SK-N-SH (cell line): ENCODE results near the gene WRAP73. TPM values are rescaled to one million over a fixed set of nuclear protein-coding genes. Genes with fewer than 3 reads are reported as not detected.

Experiments used
- CTCF ChIA-PET: fragments of 300-600, 350-600 bp; formaldehyde crosslinking; extraction: SDS; loops from one replicate; lab custom pipeline; 2021; lab: Yijun Ruan, JAX
- POLR2A ChIA-PET: fragments of 350-600 bp; sonication (Branson Sonifier 250); formaldehyde crosslinking; extraction: SDS; loops from one replicate; lab custom pipeline; 2020; ENCODE audit warnings: antibody characterized with exemption, inconsistent platforms; lab: Yijun Ruan, JAX
- DNase-seq: peaks from one replicate; pipeline ENCODE4 v3.0.0; 2012
- H2AFZ ChIP-seq: fragments of 200-600 bp; sonication (generic); 2 replicates; pipeline ENCODE4 v1.8.1; 2016; ENCODE audit warnings: antibody characterized with exemption, mild to moderate bottlenecking, low read depth
- H3F3A ChIP-seq: fragments of 200-600 bp; sonication (generic); replicated peaks from 2 replicates; pipeline ENCODE3; 2016; ENCODE audit warnings: antibody characterized with exemption, mild to moderate bottlenecking; ENCODE audit not compliant: insufficient read depth
- H3K27ac ChIP-seq, 2 experiments: fragments of 200-500 bp in 1 of 2; fragments of 200-600 bp in 1 of 2; sonication (Bioruptor generic) in 1 of 2; sonication (generic), shearing (Covaris generic) in 1 of 2; 2 replicates each; pipeline versions ENCODE4 v1.5.1 to v1.6.1; 2014 to 2016; ENCODE audit warnings: low read depth in 2 of 2, inconsistent platforms in 1 of 2, low read length in 1 of 2, mild to moderate bottlenecking in 1 of 2, mixed read lengths in 1 of 2
- H3K27me3 ChIP-seq: fragments of 200-600 bp; sonication (generic), shearing (Covaris generic); 2 replicates; pipeline ENCODE4 v1.6.1; 2016; ENCODE audit warnings: mixed run types; ENCODE audit not compliant: insufficient read depth
- H3K36me3 ChIP-seq, 2 experiments: fragments of 200-500 bp in 1 of 2; fragments of 200-600 bp in 1 of 2; sonication (Bioruptor generic) in 1 of 2; sonication (generic) in 1 of 2; replicated peaks in 1 of 2; 2 replicates each; pipeline versions ENCODE3 to v1.5.1; 2014 to 2016; ENCODE audit warnings: low read length in 1 of 2, mild to moderate bottlenecking in 1 of 2; ENCODE audit not compliant: insufficient read depth in 2 of 2, control insufficient read depth in 1 of 2
- H3K4me1 ChIP-seq, 2 experiments: fragments of 200-500 bp in 1 of 2; fragments of 200-600 bp in 1 of 2; sonication (Bioruptor generic) in 1 of 2; sonication (generic), shearing (Covaris generic) in 1 of 2; 2 replicates each; pipeline versions ENCODE4 v1.5.1 to v1.6.1; 2014 to 2016; ENCODE audit warnings: low read depth in 1 of 2, low read length in 1 of 2, mixed run types in 1 of 2; ENCODE audit not compliant: insufficient read depth in 2 of 2, control insufficient read depth in 1 of 2
- H3K4me2 ChIP-seq: fragments of 200-600 bp; sonication (generic), shearing (Covaris generic); 2 replicates; pipeline ENCODE4 v1.6.1; 2017; ENCODE audit warnings: mixed run types
- H3K4me3 ChIP-seq, 2 experiments: fragments of 200-500 bp in 1 of 2; fragments of 200-600 bp in 1 of 2; sonication (Bioruptor generic) in 1 of 2; sonication (generic), shearing (Covaris generic) in 1 of 2; 2 replicates each; pipeline versions ENCODE4 v1.5.1 to v1.8.1; 2014 to 2016; ENCODE audit warnings: low read depth in 2 of 2, inconsistent platforms in 1 of 2, low read length in 1 of 2, mild to moderate bottlenecking in 1 of 2, mixed read lengths in 1 of 2, moderate library complexity in 1 of 2
- H3K79me2 ChIP-seq: fragments of 200-600 bp; sonication (generic); 2 replicates; pipeline ENCODE4 v1.8.1; 2017; ENCODE audit warnings: mild to moderate bottlenecking; ENCODE audit not compliant: insufficient read depth
- H3K9ac ChIP-seq: fragments of 200-600 bp; sonication (generic); 2 replicates; pipeline ENCODE4 v1.6.1; 2017; ENCODE audit warnings: mixed run types
- H3K9me2 ChIP-seq: fragments of 200-600 bp; sonication (generic); 2 replicates; pipeline ENCODE4 v1.6.1; 2017; ENCODE audit warnings: mixed run types
- H3K9me3 ChIP-seq: fragments of 200-600 bp; sonication (generic); 2 replicates; pipeline ENCODE4 v1.6.1; 2017; ENCODE audit warnings: mixed run types, mild to moderate bottlenecking, moderate library complexity
- H4K20me1 ChIP-seq: fragments of 200-600 bp; sonication (generic); 2 replicates; pipeline ENCODE4 v1.6.1; 2017; ENCODE audit warnings: mild to moderate bottlenecking, mixed run types; ENCODE audit not compliant: insufficient read depth
- ELF1 ChIP-seq: IDR thresholded peaks from 2 replicates; pipeline ENCODE4 v1.4.0; 2012
- EP300 ChIP-seq, 2 experiments: IDR thresholded peaks; 2 replicates each; pipeline versions ENCODE4 v1.4.0 to v1.6.1; 2012; ENCODE audit warnings: borderline replicate concordance in 1 of 2, low read depth in 1 of 2, low read length in 1 of 2
- EZH2phosphoT487 ChIP-seq: fragments of 200-600 bp; sonication (generic); IDR thresholded peaks from 2 replicates; pipeline ENCODE4 v1.6.1; 2017; ENCODE audit warnings: low read depth, mixed run types, mild to moderate bottlenecking, antibody characterized with exemption, moderate library complexity, borderline replicate concordance
- GABPA ChIP-seq: IDR thresholded peaks from 2 replicates; pipeline ENCODE4 v1.4.0; 2012; ENCODE audit warnings: low read depth, mild to moderate bottlenecking
- GATA2 ChIP-seq: sonication (generic); formaldehyde crosslinking; IDR thresholded peaks from 2 replicates; pipeline ENCODE4 v1.5.0; 2020; ENCODE audit warnings: mild to moderate bottlenecking, missing genetic modification reagents
- JUND ChIP-seq: IDR thresholded peaks from 2 replicates; pipeline ENCODE4 v1.4.0; 2012
- MEF2A ChIP-seq: IDR thresholded peaks from 2 replicates; pipeline ENCODE4 v1.4.0; 2012; ENCODE audit warnings: low read depth, borderline replicate concordance
- MXI1 ChIP-seq: IDR thresholded peaks from 2 replicates; pipeline ENCODE4 v1.6.1; 2012; ENCODE audit warnings: mild to moderate bottlenecking, low read depth, low read length, improper control_type of control experiment
- NFIC ChIP-seq: IDR thresholded peaks from 2 replicates; pipeline ENCODE4 v1.4.0; 2012; ENCODE audit warnings: borderline replicate concordance
- NRF1 ChIP-seq: IDR thresholded peaks from 2 replicates; pipeline ENCODE4 v1.6.1; 2012; ENCODE audit warnings: low read depth, mild to moderate bottlenecking, low read length
- RAD21 ChIP-seq: IDR thresholded peaks from 2 replicates; pipeline ENCODE4 v1.6.1; 2012; ENCODE audit warnings: mild to moderate bottlenecking, low read length
- RXRA ChIP-seq: IDR thresholded peaks from 2 replicates; pipeline ENCODE4 v1.4.0; 2012; ENCODE audit warnings: low read depth, mild to moderate bottlenecking, borderline replicate concordance
- SIN3A ChIP-seq: IDR thresholded peaks from 2 replicates; pipeline ENCODE4 v1.6.1; 2012; ENCODE audit warnings: low read depth, mild to moderate bottlenecking, low read length, moderate library complexity, borderline replicate concordance
- SMC3 ChIP-seq: IDR thresholded peaks from 2 replicates; pipeline ENCODE4 v1.6.1; 2012; ENCODE audit warnings: low read depth, low read length, improper control_type of control experiment
- TAF1 ChIP-seq: IDR thresholded peaks from 2 replicates; pipeline ENCODE4 v1.6.1; 2012; ENCODE audit warnings: low read depth, mild to moderate bottlenecking, low read length, moderate library complexity, borderline replicate concordance
- TEAD4 ChIP-seq: IDR thresholded peaks from 2 replicates; pipeline ENCODE4 v1.4.0; 2012; ENCODE audit warnings: mild to moderate bottlenecking, borderline replicate concordance; ENCODE audit not compliant: insufficient read depth
- YY1 ChIP-seq: IDR thresholded peaks from 2 replicates; pipeline ENCODE4 v1.4.0; 2012; ENCODE audit warnings: low read depth, mild to moderate bottlenecking
- WGBS: methylation state at CpG from one replicate; pipeline ENCODE4 v1.1.6; 2017; ENCODE audit warnings: low lambda C conversion rate; 5-methylcytosine and 5-hydroxymethylcytosine counted together
- polyA plus RNA-seq, 3 experiments: library from polyadenylated mRNA; depleted of rRNA; stranded (reverse); fragments of >200 nt; gene quantifications; 2 replicates each; pipeline ENCODE4 v1.2.3, GENCODE V29; 2012
- TF ChIP-seq, protein P1 (sequence below): fragments of 200-600 bp; sonication (generic); IDR thresholded peaks from 2 replicates; pipeline ENCODE4 v1.6.1; 2017; ENCODE audit warnings: antibody characterized with exemption, mild to moderate bottlenecking, moderate library complexity
- TF ChIP-seq, protein P2 (sequence below): IDR thresholded peaks from 2 replicates; pipeline ENCODE4 v1.4.0; 2012; ENCODE audit warnings: low read depth, borderline replicate concordance
- TF ChIP-seq, protein P3 (sequence below): IDR thresholded peaks from 2 replicates; pipeline ENCODE4 v1.4.0; 2012; ENCODE audit warnings: low read depth
- TF ChIP-seq, protein P4 (sequence below): IDR thresholded peaks from 2 replicates; pipeline ENCODE4; 2012
- TF ChIP-seq, protein P5 (sequence below): fragments of 150-350 bp; IDR thresholded peaks from 2 replicates; pipeline ENCODE4 v1.6.1; 2017; ENCODE audit warnings: antibody characterized with exemption, low read length, low read depth, borderline replicate concordance

WRAP73 gene
- polyA plus RNA-seq, 1 of the 3 experiments (the other 2 are of a cell fraction) = 61.9 TPM

DNA sequence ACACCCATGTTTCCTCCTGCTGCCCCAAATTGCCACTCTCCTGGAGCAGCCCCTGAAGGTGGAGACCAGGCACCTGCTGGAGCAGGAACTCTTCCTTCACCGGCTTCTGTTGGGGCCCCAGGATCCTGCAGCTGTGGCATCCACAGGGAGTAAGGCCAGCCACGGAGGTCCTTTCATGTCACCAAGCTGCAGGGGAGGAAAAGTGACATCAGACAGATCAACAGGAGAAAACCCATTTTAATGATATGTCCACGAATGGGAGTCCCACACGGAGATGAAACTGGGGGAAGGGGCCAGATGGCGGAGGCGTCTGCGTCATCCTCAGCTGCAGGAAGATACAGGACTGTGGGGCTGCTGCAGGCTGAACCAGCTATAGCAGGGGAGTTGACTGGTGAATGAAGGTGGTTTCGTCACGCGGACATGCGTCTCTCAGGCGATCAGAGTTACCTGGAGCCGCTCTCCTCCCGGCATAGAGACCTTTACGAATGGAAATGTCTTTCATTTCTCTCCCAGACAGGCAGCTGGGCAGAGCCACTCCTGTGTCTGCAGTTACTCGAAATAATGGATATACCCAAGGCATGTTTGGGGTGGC lies 12.3 kb upstream of the WRAP73 start (continued):
- TF ChIP-seq, protein P1, sequence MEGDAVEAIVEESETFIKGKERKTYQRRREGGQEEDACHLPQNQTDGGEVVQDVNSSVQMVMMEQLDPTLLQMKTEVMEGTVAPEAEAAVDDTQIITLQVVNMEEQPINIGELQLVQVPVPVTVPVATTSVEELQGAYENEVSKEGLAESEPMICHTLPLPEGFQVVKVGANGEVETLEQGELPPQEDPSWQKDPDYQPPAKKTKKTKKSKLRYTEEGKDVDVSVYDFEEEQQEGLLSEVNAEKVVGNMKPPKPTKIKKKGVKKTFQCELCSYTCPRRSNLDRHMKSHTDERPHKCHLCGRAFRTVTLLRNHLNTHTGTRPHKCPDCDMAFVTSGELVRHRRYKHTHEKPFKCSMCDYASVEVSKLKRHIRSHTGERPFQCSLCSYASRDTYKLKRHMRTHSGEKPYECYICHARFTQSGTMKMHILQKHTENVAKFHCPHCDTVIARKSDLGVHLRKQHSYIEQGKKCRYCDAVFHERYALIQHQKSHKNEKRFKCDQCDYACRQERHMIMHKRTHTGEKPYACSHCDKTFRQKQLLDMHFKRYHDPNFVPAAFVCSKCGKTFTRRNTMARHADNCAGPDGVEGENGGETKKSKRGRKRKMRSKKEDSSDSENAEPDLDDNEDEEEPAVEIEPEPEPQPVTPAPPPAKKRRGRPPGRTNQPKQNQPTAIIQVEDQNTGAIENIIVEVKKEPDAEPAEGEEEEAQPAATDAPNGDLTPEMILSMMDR = no peak

DNA sequence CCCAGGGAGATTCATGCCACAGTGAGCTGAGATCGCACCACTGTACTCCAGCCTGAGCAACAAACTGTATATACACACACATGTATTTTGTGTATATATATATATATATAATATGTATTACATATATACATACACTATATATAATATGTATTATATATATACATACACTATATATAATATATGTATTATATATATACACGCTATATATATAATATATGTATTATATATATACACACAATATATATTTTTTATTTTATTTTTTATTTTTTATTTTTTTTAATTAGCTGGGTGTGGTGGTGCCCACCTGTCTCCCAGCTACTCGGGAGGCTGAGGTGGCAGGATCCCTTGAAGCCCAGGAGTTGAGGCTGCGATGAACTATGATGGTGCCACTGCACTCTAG lies 11.7 kb upstream of the WRAP73 start:
- Histone ChIP-seq H3K9me3 (no peaks in the 10 kb centered on the region), H3K4me1 (peaks cover 0 to 3% of the 10 kb centered on the region in 2 experiments; a peak in 1 of 4 replicates)
- CTCF ChIA-PET = interaction anchor here (1.4 to 1.9 kb wide), 3 partner anchors 8 to 63 kb away, joined by 3 to 8 read pairs (median 6); partner anchors contain the start of gene TP73

DNA sequence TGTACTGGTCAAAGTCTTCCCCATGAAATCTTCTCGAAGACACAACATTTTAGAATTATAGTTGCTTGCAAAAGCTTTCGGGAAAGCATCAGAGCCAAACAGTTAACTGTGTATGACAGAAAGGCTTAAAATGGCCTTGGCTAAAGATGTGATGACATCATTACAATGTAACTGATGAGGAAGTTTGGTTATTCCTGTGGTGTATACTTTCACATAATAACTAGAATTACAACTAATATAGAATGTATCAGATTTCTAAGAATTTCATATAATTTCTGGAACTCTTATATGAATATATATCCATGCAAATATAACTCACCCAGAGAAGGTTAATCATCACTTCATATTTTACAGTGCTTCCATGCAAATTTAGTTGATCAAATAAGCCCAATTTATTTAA lies 10.8 kb upstream of the WRAP73 start:
- Histone ChIP-seq H3K9me2 (no peaks in the 10 kb centered on the region), H3K4me1 (peaks cover 0 to 3% of the 10 kb centered on the region in 2 experiments; a peak in 1 of 4 replicates), H3K4me2 (no peak overlapping the region), H3K4me3 (no peak overlapping the region), H3K79me2 (no peaks in the 10 kb centered on the region), H2AFZ (no peak overlapping the region), H3F3A (no peaks in the 10 kb centered on the region), H3K9ac (no peak overlapping the region), H3K36me3 (no peaks in the 10 kb centered on the region), H3K9me3 (no peaks in the 10 kb centered on the region), H3K27me3 (peaks cover 4% of the 10 kb centered on the region; the same call in 1 of the 2 replicates), H3K27ac (no peak overlapping the region), H4K20me1 (no peaks in the 10 kb centered on the region)
- DNase-seq = no peak
- CTCF ChIA-PET = interaction anchor here (0.6 to 2.5 kb wide), 2 partner anchors 64 to 174 kb away, joined by 3 to 13 read pairs; no protein-coding TSS in a partner anchor
- WGBS = 38% methylated on average over 2 of the region's 2 CpGs
- POLR2A ChIA-PET = no interaction called here
- no peak for TF ChIP-seq EP300 (IDR thresholded peaks at IDR 0.05; ENCODE audit: borderline replicate concordance in 1 of 2, low read depth in 1 of 2, low read length in 1 of 2)
- no peak for TF ChIP-seq TAF1
- TF ChIP-seq TEAD4 = no peak
- TF ChIP-seq, protein P2, sequence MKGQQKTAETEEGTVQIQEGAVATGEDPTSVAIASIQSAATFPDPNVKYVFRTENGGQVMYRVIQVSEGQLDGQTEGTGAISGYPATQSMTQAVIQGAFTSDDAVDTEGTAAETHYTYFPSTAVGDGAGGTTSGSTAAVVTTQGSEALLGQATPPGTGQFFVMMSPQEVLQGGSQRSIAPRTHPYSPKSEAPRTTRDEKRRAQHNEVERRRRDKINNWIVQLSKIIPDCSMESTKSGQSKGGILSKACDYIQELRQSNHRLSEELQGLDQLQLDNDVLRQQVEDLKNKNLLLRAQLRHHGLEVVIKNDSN = no peak
- TF ChIP-seq RAD21 = no peak
- TF ChIP-seq NFIC = no peak
- TF ChIP-seq GABPA = no peak
- no peak for TF ChIP-seq SIN3A
- no peak for TF ChIP-seq EZH2phosphoT487
- no peak for TF ChIP-seq SMC3
- no peak for TF ChIP-seq GATA2
- no peak for TF ChIP-seq NRF1
- no peak for TF ChIP-seq MEF2A
- no peak for TF ChIP-seq ELF1

More for the DNA sequence above, 11.7 kb upstream of the WRAP73 start:
- Histone ChIP-seq H2AFZ (no peak overlapping the region), H3K4me3 (no peak overlapping the region), H3K36me3 (no peaks in the 10 kb centered on the region), H3K4me2 (no peak overlapping the region), H3K27ac (no peak overlapping the region), H3K27me3 (peaks cover 4% of the 10 kb centered on the region; the same call in 1 of the 2 replicates), H3K9ac (no peak overlapping the region), H3K9me2 (no peaks in the 10 kb centered on the region), H4K20me1 (no peaks in the 10 kb centered on the region), H3K79me2 (no peaks in the 10 kb centered on the region), H3F3A (no peaks in the 10 kb centered on the region)
- DNase-seq = no peak
- TF ChIP-seq ELF1 (no peak), MXI1 (no peak), MEF2A (no peak), RXRA (no peak), JUND (no peak), SMC3 (no peak), YY1 (no peak)
- TF ChIP-seq, protein P3, sequence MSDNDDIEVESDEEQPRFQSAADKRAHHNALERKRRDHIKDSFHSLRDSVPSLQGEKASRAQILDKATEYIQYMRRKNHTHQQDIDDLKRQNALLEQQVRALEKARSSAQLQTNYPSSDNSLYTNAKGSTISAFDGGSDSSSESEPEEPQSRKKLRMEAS = no peak
- TF ChIP-seq, protein P4, sequence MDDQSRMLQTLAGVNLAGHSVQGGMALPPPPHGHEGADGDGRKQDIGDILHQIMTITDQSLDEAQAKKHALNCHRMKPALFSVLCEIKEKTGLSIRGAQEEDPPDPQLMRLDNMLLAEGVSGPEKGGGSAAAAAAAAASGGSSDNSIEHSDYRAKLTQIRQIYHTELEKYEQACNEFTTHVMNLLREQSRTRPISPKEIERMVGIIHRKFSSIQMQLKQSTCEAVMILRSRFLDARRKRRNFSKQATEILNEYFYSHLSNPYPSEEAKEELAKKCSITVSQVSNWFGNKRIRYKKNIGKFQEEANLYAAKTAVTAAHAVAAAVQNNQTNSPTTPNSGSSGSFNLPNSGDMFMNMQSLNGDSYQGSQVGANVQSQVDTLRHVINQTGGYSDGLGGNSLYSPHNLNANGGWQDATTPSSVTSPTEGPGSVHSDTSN = no peak
- TF ChIP-seq, protein P5, sequence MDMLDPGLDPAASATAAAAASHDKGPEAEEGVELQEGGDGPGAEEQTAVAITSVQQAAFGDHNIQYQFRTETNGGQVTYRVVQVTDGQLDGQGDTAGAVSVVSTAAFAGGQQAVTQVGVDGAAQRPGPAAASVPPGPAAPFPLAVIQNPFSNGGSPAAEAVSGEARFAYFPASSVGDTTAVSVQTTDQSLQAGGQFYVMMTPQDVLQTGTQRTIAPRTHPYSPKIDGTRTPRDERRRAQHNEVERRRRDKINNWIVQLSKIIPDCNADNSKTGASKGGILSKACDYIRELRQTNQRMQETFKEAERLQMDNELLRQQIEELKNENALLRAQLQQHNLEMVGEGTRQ = no peak
- POLR2A ChIA-PET = no interaction called here
- WGBS = 89% methylated on average over 4 of the region's 4 CpGs
